ENCODE measurements around the gene ACOT8. TPM values are rescaled to one million over a fixed set of nuclear protein-coding genes. Genes with fewer than 3 reads are reported as not detected.
A peak's percentile ranks its signal among the peaks of the same experiment; 100 is the strongest.

The ACOT8 gene
- polyA plus RNA-seq, 1 donor (not counting 4 experiments of a cell fraction or from before 2014, with no cell fraction given): 23.9 TPM

GRCh38 chr20:45823949-45824835 is 33.0 kb downstream of the ACOT8 start:
- Histone ChIP-seq H3K4me3 (ENCODE audit: control insufficient read depth in 2 of 3, extremely low read depth in 1 of 3, insufficient read depth in 2 of 3, low read depth in 1 of 3, low read length in 3 of 3) (peak overlapping the region in 1 of 3 experiments; percentile 37), H2AFZ (ENCODE audit: control insufficient read depth, low read length) (peak overlapping the region; percentile 56), H3K27me3 (ENCODE audit: control insufficient read depth, extremely low read depth, insufficient read depth, low read length) (peaks cover 16% of the 10 kb centered on the region), H3K9me3 (ENCODE audit: control insufficient read depth, low read depth, low read length) (no peaks in the 10 kb centered on the region), H3K9ac (ENCODE audit: control insufficient read depth, extremely low read depth, insufficient read depth, low read length) (no peak overlapping the region), H4K20me1 (ENCODE audit: control insufficient read depth, extremely low read depth, insufficient read depth, low read length) (no peaks in the 10 kb centered on the region), H3K36me3 (ENCODE audit: control insufficient read depth in 2 of 2, extremely low read depth in 1 of 2, insufficient read depth in 2 of 2, low read length in 2 of 2) (no peaks in the 10 kb centered on the region), H3K79me2 (ENCODE audit: control insufficient read depth, insufficient read depth, low read length) (no peaks in the 10 kb centered on the region), H3K27ac (ENCODE audit: control insufficient read depth, insufficient read depth, low read length) (no peak overlapping the region), H3K9me1 (ENCODE audit: control insufficient read depth, extremely low read depth, insufficient read depth, low read length) (no peaks in the 10 kb centered on the region), H3K4me2 (ENCODE audit: control insufficient read depth, extremely low read depth, insufficient read depth, low read depth, low read length) (peak overlapping the region; percentile 41), H3K4me1 (ENCODE audit: control insufficient read depth, extremely low read depth, insufficient read depth, low read length) (peaks cover 11% of the 10 kb centered on the region)
- no peak for DNase-seq (ENCODE audit: low read depth, low spot score)
- peak; percentile 42 to 79 (median 61) for TF ChIP-seq CTCF (optimal IDR thresholded peaks at IDR 0.05 in 1 of 3, IDR thresholded peaks at IDR 0.05 in 1 of 3, conservative IDR thresholded peaks at IDR 0.05 in 1 of 3; ENCODE audit: extremely low read depth in 1 of 3, insufficient read depth in 2 of 3, low read length in 3 of 3)
- TF ChIP-seq EZH2 (IDR thresholded peaks at IDR 0.05; ENCODE audit: low read length): no peak
- FAIRE-seq: no peak
- dilution Hi-C loops (cut with MboI; ENCODE audit: extremely low pct_ligation_motif_present, low sequenced_read_pairs): no loop called here

- H3K9me1 ChIP-seq (ENCODE audit: control insufficient read depth, extremely low read depth, insufficient read depth, low read length): no peaks in the 10 kb centered on the region
- dilution Hi-C loops (cut with MboI; ENCODE audit: extremely low pct_ligation_motif_present, low sequenced_read_pairs): no loop called here
- H3K4me1 ChIP-seq (ENCODE audit: control insufficient read depth, extremely low read depth, insufficient read depth, low read length): peaks cover 11% of the 10 kb centered on the region
- no peak for FAIRE-seq
- H3K4me3 ChIP-seq (ENCODE audit: control insufficient read depth in 2 of 3, extremely low read depth in 1 of 3, insufficient read depth in 2 of 3, low read depth in 1 of 3, low read length in 3 of 3): peak overlapping the region in 1 of 3 experiments; percentile 7
- H3K79me2 ChIP-seq (ENCODE audit: control insufficient read depth, insufficient read depth, low read length): no peaks in the 10 kb centered on the region
- H4K20me1 ChIP-seq (ENCODE audit: control insufficient read depth, extremely low read depth, insufficient read depth, low read length): no peaks in the 10 kb centered on the region
- no peak overlapping the region for H3K27ac ChIP-seq (ENCODE audit: control insufficient read depth, insufficient read depth, low read length)
- H3K4me2 ChIP-seq (ENCODE audit: control insufficient read depth, extremely low read depth, insufficient read depth, low read depth, low read length): peak overlapping the region; percentile 44
- no peaks in the 10 kb centered on the region for H3K9me3 ChIP-seq (ENCODE audit: control insufficient read depth, low read depth, low read length)
- H3K36me3 ChIP-seq (ENCODE audit: control insufficient read depth in 2 of 2, extremely low read depth in 1 of 2, insufficient read depth in 2 of 2, low read length in 2 of 2): no peaks in the 10 kb centered on the region
- H3K9ac ChIP-seq (ENCODE audit: control insufficient read depth, extremely low read depth, insufficient read depth, low read length): no peak overlapping the region
- DNase-seq (ENCODE audit: low read depth, low spot score): no peak
- H2AFZ ChIP-seq (ENCODE audit: control insufficient read depth, low read length): no peak overlapping the region
- peaks cover 16% of the 10 kb centered on the region for H3K27me3 ChIP-seq (ENCODE audit: control insufficient read depth, extremely low read depth, insufficient read depth, low read length)
- TF ChIP-seq EZH2 (IDR thresholded peaks at IDR 0.05; ENCODE audit: low read length) (no peak), CTCF (optimal IDR thresholded peaks at IDR 0.05 in 1 of 3, IDR thresholded peaks at IDR 0.05 in 1 of 3, conservative IDR thresholded peaks at IDR 0.05 in 1 of 3; ENCODE audit: extremely low read depth in 1 of 3, insufficient read depth in 2 of 3, low read length in 3 of 3) (no peak)
Measured at GRCh38 chr20:45822857-45823256, 34.3 kb downstream of the ACOT8 start.
